DMS 273 (cell line): ENCODE measurements around the gene FBXO31.
A peak's percentile ranks its signal among the peaks of the same experiment; 100 is the strongest.
"Not testable (repeated sequence)": the region's sequence is repeated elsewhere in the genome, so short reads cannot be mapped to it uniquely, and the experiment has no call there.

Experiments used
- DNase-seq: peaks from one replicate; lab custom pipeline; 2025; ENCODE audit not compliant: unreplicated experiment; lab: John Stamatoyannopoulos, UW

Gene FBXO31

GRCh38 chr16:87365021-87365713 lies 18.4 kb downstream of the FBXO31 start:
- DNase-seq = no peak

GRCh38 chr16:87363771-87364455 lies 19.7 kb downstream of the FBXO31 start:
- DNase-seq = peak; percentile 79

GRCh38 chr16:87362828-87363559 lies 20.6 kb downstream of the FBXO31 start:
- DNase-seq = not testable (repeated sequence)

- DNase-seq = no peak
Observed at GRCh38 chr16:87361916-87362619, 21.5 kb downstream of the FBXO31 start.

GRCh38 chr16:87360862-87361610 lies 22.5 kb downstream of the FBXO31 start:
- no peak for DNase-seq

- DNase-seq = no peak
Observed at GRCh38 chr16:87359121-87359520, 24.5 kb downstream of the FBXO31 start.

- DNase-seq = no peak
Observed at GRCh38 chr16:87358696-87359095, 24.9 kb downstream of the FBXO31 start.

- DNase-seq = no peak
Observed at GRCh38 chr16:87358250-87358649, 25.3 kb downstream of the FBXO31 start.

- no peak for DNase-seq
Observed at GRCh38 chr16:87356491-87356853, 27.1 kb downstream of the FBXO31 start.

GRCh38 chr16:87353613-87354012 lies 30.0 kb downstream of the FBXO31 start:
- DNase-seq = no peak

- DNase-seq = no peak
Observed at GRCh38 chr16:87352818-87353217, 30.8 kb downstream of the FBXO31 start.

- peak; percentile 86 for DNase-seq
Observed at GRCh38 chr16:87351320-87351698, 32.3 kb downstream of the FBXO31 start.

GRCh38 chr16:87350681-87351319 lies 32.8 kb downstream of the FBXO31 start:
- peak; percentile 71 for DNase-seq

- no peak for DNase-seq
Observed at GRCh38 chr16:87350031-87350430, 33.5 kb downstream of the FBXO31 start.

- DNase-seq = no peak
Observed at GRCh38 chr16:87348616-87349157, 34.9 kb downstream of the FBXO31 start.

GRCh38 chr16:87347932-87348615 lies 35.5 kb downstream of the FBXO31 start:
- DNase-seq = no peak

- DNase-seq = no peak
Observed at GRCh38 chr16:87346517-87347060, 37.0 kb downstream of the FBXO31 start.

- DNase-seq = no peak
Observed at GRCh38 chr16:87345726-87346424, 37.7 kb downstream of the FBXO31 start.
